ENCODE data around the gene PNMA8C.

PNMA8C gene

GRCh38 chr19:46431824-46432223 lies 3.1 kb upstream of the PNMA8C start:
- no peaks in the 10 kb centered on the region for H3K79me2 ChIP-seq (ENCODE audit: insufficient read depth, low read length)
- H3K4me2 ChIP-seq (ENCODE audit: insufficient read depth, low read length) = no peak overlapping the region
- H3K27me3 ChIP-seq (ENCODE audit: insufficient read depth, low read length, poor library complexity) = no peaks in the 10 kb centered on the region
- H2AFZ ChIP-seq (ENCODE audit: low read depth, low read length) = no peak overlapping the region
- no peaks in the 10 kb centered on the region for H3K9me3 ChIP-seq (ENCODE audit: insufficient read depth, low read length, severe bottlenecking)
- ATAC-seq (ENCODE audit: insufficient read depth, low read depth) (no peak), DNase-seq (no peak)
- no peak overlapping the region for H3K27ac ChIP-seq (ENCODE audit: low read length)
- H3K4me3 ChIP-seq (ENCODE audit: low read depth in 1 of 2, low read length in 2 of 2) = no peak overlapping the region
- TF ChIP-seq EZH2 (IDR thresholded peaks at IDR 0.05; ENCODE audit: borderline replicate concordance, low read depth, low read length, severe bottlenecking) = no peak
- TF ChIP-seq, protein P1, sequence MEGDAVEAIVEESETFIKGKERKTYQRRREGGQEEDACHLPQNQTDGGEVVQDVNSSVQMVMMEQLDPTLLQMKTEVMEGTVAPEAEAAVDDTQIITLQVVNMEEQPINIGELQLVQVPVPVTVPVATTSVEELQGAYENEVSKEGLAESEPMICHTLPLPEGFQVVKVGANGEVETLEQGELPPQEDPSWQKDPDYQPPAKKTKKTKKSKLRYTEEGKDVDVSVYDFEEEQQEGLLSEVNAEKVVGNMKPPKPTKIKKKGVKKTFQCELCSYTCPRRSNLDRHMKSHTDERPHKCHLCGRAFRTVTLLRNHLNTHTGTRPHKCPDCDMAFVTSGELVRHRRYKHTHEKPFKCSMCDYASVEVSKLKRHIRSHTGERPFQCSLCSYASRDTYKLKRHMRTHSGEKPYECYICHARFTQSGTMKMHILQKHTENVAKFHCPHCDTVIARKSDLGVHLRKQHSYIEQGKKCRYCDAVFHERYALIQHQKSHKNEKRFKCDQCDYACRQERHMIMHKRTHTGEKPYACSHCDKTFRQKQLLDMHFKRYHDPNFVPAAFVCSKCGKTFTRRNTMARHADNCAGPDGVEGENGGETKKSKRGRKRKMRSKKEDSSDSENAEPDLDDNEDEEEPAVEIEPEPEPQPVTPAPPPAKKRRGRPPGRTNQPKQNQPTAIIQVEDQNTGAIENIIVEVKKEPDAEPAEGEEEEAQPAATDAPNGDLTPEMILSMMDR (IDR thresholded peaks at IDR 0.05; ENCODE audit: borderline replicate concordance, extremely low read depth, low read length, poor library complexity, severe bottlenecking) = peak; percentile 25
- no peak overlapping the region for H3K9ac ChIP-seq (ENCODE audit: low read depth, low read length)
- H3K4me1 ChIP-seq (ENCODE audit: insufficient read depth, low read length) = no peaks in the 10 kb centered on the region
- H3K36me3 ChIP-seq (ENCODE audit: insufficient read depth, low read length) = no peaks in the 10 kb centered on the region
- no peaks in the 10 kb centered on the region for H4K20me1 ChIP-seq (ENCODE audit: insufficient read depth, low read length)

DNA sequence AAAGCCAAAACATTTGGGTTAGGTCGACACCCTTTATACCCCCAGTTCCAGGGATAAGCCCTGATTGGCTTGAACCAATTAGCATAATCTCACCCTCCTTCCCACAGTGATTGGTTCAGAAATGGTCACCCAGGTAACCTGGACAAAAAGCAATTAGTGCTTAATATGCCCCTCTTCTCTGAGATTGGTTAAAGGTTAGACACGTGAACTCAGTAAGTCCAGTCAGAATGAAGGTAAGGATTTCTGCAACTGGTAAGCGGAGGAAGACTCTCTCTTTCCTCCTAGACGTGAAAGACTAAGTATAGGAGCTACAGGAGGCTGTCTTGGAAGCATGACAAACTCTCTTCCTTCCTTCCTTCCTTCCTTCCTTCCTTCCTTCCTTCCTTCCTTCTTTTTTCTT lies 1.3 kb upstream of the PNMA8C start:
- Histone ChIP-seq H4K20me1 (ENCODE audit: insufficient read depth, low read length) (no peaks in the 10 kb centered on the region), H3K27me3 (ENCODE audit: insufficient read depth, low read length, poor library complexity) (no peaks in the 10 kb centered on the region), H2AFZ (ENCODE audit: low read depth, low read length) (no peak overlapping the region), H3K27ac (ENCODE audit: low read length) (no peak overlapping the region), H3K4me2 (ENCODE audit: insufficient read depth, low read length) (no peak overlapping the region), H3K9me3 (ENCODE audit: insufficient read depth, low read length, severe bottlenecking) (no peaks in the 10 kb centered on the region), H3K4me1 (ENCODE audit: insufficient read depth, low read length) (no peaks in the 10 kb centered on the region), H3K4me3 (ENCODE audit: low read depth in 1 of 2, low read length in 2 of 2) (no peak overlapping the region), H3K79me2 (ENCODE audit: insufficient read depth, low read length) (no peaks in the 10 kb centered on the region), H3K9ac (ENCODE audit: low read depth, low read length) (no peak overlapping the region), H3K36me3 (ENCODE audit: insufficient read depth, low read length) (no peaks in the 10 kb centered on the region)
- ATAC-seq (ENCODE audit: insufficient read depth, low read depth) (no peak), DNase-seq (no peak)
- TF ChIP-seq, protein P1 (IDR thresholded peaks at IDR 0.05; ENCODE audit: borderline replicate concordance, extremely low read depth, low read length, poor library complexity, severe bottlenecking) = no peak
- no peak for TF ChIP-seq EZH2 (IDR thresholded peaks at IDR 0.05; ENCODE audit: borderline replicate concordance, low read depth, low read length, severe bottlenecking)

- H3K36me3 ChIP-seq (ENCODE audit: insufficient read depth, low read length) = no peaks in the 10 kb centered on the region
- H3K79me2 ChIP-seq (ENCODE audit: insufficient read depth, low read length) = no peaks in the 10 kb centered on the region
- ATAC-seq (ENCODE audit: insufficient read depth, low read depth) (no peak), DNase-seq (no peak)
- no peaks in the 10 kb centered on the region for H3K4me1 ChIP-seq (ENCODE audit: insufficient read depth, low read length)
- no peak overlapping the region for H3K27ac ChIP-seq (ENCODE audit: low read length)
- H4K20me1 ChIP-seq (ENCODE audit: insufficient read depth, low read length) = no peaks in the 10 kb centered on the region
- H3K4me3 ChIP-seq (ENCODE audit: low read depth in 1 of 2, low read length in 2 of 2) = no peak overlapping the region
- no peak overlapping the region for H2AFZ ChIP-seq (ENCODE audit: low read depth, low read length)
- no peaks in the 10 kb centered on the region for H3K27me3 ChIP-seq (ENCODE audit: insufficient read depth, low read length, poor library complexity)
- TF ChIP-seq, protein P1 (IDR thresholded peaks at IDR 0.05; ENCODE audit: borderline replicate concordance, extremely low read depth, low read length, poor library complexity, severe bottlenecking) = no peak
- TF ChIP-seq EZH2 (IDR thresholded peaks at IDR 0.05; ENCODE audit: borderline replicate concordance, low read depth, low read length, severe bottlenecking) = no peak
- no peak overlapping the region for H3K9ac ChIP-seq (ENCODE audit: low read depth, low read length)
- no peak overlapping the region for H3K4me2 ChIP-seq (ENCODE audit: insufficient read depth, low read length)
- no peaks in the 10 kb centered on the region for H3K9me3 ChIP-seq (ENCODE audit: insufficient read depth, low read length, severe bottlenecking)
These were observed 1.2 kb downstream of the PNMA8C start for GRCh38 chr19:46427518-46428045.

All from DND-41 (cell line).